Fibroblast of skin of scalp (primary cell): ENCODE results near the gene EIF1B.

Experiments used
- DNase-seq: peaks from one replicate; pipeline ENCODE4 v3.0.0-alpha.2; 2013

The EIF1B gene

DNA sequence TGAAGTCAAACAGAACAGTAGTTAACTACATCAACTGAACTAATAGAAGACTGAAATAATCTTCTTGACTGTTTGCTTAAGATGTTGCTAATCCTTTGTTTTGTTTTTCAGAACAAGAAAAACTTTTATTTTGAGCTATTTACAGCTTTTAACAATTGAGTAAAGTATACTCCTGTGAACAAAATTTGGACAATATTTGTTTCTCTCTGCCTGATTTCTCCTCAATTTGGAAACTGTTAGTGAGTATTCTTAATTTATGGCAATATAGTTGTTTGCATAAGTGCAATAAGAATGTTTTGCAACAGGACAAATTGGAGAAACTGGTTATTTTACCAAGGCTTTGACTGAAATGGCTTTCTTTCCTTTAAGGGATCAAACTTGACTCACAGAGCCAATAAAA lies 41.0 kb downstream of the EIF1B start:
- DNase-seq: no peak

DNA sequence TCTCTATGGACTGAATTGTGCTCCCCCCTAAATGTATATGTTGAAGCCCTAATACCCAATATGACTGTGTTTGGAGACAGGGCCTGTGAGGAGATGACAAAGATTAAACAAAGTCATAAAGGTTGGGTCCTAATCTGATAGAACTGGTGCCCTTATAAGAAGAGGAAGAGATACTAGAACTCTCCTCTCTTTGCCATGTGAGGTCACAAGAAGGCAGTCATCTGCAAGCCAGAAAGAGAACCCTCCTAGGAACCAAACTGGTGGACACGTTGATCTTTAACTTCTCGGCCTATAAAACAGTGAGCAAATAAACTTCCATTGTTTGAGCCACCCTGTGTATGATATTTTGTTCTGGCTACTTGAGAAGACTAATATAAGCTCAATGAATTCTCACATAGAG lies 45.9 kb downstream of the EIF1B start:
- no peak for DNase-seq

DNA sequence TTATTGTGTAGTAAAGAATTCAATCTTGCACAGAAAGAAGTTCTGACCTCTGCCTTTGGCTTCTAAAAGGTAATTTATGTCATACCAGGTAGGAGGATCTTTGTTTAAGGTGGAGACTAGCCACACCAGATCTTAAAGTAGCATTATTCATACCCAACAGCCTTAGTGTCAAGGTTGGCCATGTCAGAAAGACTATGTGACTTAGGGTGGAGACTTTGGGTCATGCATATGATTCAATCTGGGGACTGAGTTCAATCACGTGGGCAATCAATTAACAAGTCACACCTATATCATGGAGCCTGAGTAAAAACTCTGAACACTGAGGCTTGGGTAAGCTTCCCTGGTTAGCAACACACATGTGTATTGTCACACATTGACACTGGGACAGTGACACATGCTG lies 48.9 kb downstream of the EIF1B start:
- no peak for DNase-seq
